ENCODE measurements around the gene APOBEC3H. TPM values are rescaled to one million over a fixed set of nuclear protein-coding genes. Genes with fewer than 3 reads are reported as not detected.

APOBEC3H gene
- total RNA-seq, 4 donors from 2014 or later: 0.67 TPM; not detected in 3

DNA sequence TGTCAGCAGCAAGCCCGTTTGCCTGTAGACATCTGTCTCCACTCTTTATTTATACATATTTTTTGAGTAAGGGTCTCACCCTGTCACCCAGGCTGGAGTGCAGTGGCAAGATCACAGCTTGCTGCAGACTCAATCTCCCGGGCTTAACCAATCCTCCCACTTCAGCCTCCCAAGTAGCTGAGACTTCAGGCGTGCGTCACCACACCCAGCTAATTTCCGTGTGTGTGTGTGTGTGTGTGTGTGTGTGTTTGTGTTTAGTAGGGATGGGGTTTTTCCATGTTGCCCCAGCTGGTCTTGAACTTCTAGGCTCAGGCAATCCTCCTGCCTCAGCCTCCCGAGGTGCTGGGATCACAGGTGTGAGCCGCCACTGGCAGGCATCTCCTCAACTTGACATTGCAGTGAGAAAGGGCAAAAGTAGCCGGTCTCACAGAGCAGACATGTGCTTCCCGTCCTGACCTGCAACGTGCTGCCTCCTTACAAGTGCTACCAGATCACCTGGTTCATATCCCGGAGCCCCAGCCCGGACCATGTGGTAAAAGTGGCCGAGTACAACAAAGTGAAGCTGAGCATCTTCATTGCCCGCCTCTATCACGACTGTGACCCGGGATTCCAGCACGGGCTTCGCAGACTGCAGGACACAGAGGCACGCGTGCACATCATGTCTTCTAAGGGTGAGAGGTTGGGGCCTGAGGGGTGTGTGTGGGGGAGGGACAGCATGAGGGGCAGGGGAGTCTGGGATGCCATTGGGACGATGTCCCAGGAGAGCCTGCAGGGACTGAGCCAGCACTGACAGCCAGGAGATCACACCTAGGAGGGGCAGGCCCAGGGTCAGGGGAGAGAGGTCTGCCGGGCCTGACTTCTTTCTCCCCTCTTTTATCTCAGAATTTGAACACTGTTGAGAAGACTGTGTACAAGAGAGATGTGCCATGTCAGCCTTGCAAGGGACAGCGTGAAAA is 5.6 kb upstream of the APOBEC3H start:
- Histone ChIP-seq H3K4me3 (replicated peaks in 1 of 3) (no peak overlapping the region), H3K4me1 (peaks cover 0 to 4% of the 10 kb centered on the region in 2 donors), H3K27me3 (no peaks in the 10 kb centered on the region), H3K9me3 (no peaks in the 10 kb centered on the region), H3K36me3 (no peaks in the 10 kb centered on the region), H3K27ac (no peak overlapping the region)
- no peak for DNase-seq
- WGBS, 2 donors: 75 to 85% methylated on average over 17 to 23 of the region's 23 CpGs
- TF ChIP-seq, protein P1, sequence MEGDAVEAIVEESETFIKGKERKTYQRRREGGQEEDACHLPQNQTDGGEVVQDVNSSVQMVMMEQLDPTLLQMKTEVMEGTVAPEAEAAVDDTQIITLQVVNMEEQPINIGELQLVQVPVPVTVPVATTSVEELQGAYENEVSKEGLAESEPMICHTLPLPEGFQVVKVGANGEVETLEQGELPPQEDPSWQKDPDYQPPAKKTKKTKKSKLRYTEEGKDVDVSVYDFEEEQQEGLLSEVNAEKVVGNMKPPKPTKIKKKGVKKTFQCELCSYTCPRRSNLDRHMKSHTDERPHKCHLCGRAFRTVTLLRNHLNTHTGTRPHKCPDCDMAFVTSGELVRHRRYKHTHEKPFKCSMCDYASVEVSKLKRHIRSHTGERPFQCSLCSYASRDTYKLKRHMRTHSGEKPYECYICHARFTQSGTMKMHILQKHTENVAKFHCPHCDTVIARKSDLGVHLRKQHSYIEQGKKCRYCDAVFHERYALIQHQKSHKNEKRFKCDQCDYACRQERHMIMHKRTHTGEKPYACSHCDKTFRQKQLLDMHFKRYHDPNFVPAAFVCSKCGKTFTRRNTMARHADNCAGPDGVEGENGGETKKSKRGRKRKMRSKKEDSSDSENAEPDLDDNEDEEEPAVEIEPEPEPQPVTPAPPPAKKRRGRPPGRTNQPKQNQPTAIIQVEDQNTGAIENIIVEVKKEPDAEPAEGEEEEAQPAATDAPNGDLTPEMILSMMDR (IDR thresholded peaks at IDR 0.05): no peak
- no peak for TF ChIP-seq POLR2A (IDR thresholded peaks at IDR 0.05)
- intact Hi-C loops (cut with DNase I): no loop called here

DNA sequence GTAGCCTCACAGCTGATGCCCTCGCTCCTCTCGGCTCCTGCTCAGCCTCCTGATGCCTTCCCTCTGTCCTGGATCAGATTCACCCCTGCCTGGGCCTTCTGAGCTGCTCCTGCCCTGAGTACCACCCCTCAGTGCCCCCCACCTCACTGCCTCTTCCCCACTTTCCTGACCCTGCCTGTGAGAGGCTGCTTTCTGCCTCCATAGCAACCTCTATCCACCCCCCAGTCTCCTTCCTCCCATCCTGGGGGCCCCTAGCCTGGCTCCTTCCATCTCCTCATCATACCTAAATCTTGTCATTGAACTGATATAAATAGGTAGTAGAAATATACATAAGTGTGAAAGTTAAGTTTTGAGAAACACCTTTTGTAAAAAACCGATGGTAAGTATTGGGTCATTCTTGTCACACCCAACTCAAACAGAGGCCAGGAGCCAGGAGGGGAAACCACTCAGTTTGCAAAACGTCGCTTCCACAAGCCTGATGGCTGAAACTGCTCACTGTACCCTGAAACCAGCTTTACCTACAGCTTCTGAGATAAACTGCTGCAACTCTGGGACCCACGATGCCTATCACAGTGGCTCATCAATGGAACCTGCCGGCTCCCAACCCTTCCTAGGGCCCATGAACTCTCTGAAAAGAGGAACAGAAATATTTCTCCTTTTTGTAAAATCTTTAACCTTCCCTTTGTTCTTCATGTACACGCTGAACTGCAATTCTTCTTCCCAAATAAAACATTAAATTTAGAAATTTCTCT is 4.8 kb upstream of the APOBEC3H start:
- intact Hi-C loops (cut with DNase I): no loop called here
- TF ChIP-seq, protein P1 (IDR thresholded peaks at IDR 0.05): no peak
- no peak for TF ChIP-seq POLR2A (IDR thresholded peaks at IDR 0.05)

DNA sequence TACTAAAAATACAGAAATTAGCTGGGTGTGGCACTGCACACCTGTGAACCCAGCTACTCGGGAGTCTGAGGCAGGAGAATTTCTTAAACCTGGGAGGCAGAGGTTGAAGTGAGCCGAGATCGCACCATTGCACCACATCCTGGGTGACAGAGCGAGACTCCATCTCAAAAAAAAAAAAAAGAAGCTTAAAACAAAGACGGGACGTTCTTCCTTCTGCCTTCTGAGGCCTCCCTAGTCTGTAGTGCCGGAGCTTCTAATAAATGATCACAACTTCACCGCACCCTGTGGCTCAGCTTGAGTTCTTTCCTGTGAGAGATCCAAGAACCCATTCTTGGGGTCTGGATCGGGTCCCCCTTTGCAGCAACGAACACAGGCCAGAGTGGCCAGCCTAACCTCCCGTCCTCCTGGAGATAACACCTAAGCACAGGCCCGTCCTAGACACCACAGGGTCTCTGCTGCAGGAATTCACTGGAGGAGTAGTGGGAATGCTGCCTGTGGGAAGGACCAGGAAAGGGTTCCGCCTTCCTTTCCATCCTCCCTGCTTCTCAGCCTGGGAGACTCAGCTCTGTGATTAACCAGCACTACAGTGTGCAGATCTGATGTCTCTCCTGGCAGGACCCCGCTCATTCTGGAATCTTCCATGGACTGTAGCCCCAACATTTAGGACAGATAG is 2.2 kb upstream of the APOBEC3H start:
- 90 to 92% methylated on average over 11 to 14 of the region's 14 CpGs for WGBS, 2 donors
- Histone ChIP-seq H3K4me1 (no peaks in the 10 kb centered on the region), H3K27me3 (no peaks in the 10 kb centered on the region), H3K36me3 (no peaks in the 10 kb centered on the region), H3K27ac (no peak overlapping the region), H3K4me3 (replicated peaks in 1 of 3) (no peak overlapping the region), H3K9me3 (no peaks in the 10 kb centered on the region)
- no peak for DNase-seq
- intact Hi-C loops (cut with DNase I): no loop called here
- no peak for TF ChIP-seq POLR2A (IDR thresholded peaks at IDR 0.05)
- TF ChIP-seq, protein P1 (IDR thresholded peaks at IDR 0.05): no peak

More for the DNA sequence above, 4.8 kb upstream of the APOBEC3H start:
- Histone ChIP-seq H3K27ac (no peak overlapping the region), H3K4me1 (peaks cover 0 to 4% of the 10 kb centered on the region in 2 donors), H3K36me3 (no peaks in the 10 kb centered on the region), H3K27me3 (no peaks in the 10 kb centered on the region), H3K4me3 (replicated peaks in 1 of 3) (no peak overlapping the region), H3K9me3 (no peaks in the 10 kb centered on the region)
- 71 to 79% methylated on average over 8 of the region's 8 CpGs for WGBS, 2 donors
- no peak for DNase-seq

DNA sequence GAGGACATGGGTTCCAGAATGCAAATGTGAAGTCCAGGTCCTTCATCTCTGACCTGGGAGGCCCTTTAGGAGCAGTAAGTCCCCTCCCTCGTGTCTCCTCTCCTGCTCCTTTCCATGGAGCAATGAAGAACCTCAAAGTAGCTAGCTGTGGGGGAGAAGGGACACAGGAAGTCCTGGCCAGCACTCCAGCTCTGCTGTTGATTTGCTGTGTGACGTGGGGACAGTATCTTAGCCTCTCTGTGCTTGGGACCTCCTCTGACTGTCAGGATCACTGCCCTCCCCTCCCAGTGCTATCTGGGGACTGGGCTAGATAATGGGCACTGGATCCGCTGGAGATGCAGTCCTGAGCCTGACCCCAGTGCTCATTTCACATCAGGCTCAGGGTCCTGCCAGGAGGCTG is 1.1 kb upstream of the APOBEC3H start:
- no peak overlapping the region for H3K27ac ChIP-seq
- 58 to 86% methylated on average over 2 to 3 of the region's 3 CpGs for WGBS, 2 donors

More for the DNA sequence above, 1.1 kb upstream of the APOBEC3H start:
- Histone ChIP-seq H3K27me3 (no peaks in the 10 kb centered on the region), H3K4me1 (peaks cover 0 to 4% of the 10 kb centered on the region in 2 donors), H3K9me3 (no peaks in the 10 kb centered on the region), H3K36me3 (no peaks in the 10 kb centered on the region), H3K4me3 (replicated peaks in 1 of 3) (no peak overlapping the region)
- no peak for DNase-seq
- intact Hi-C loops (cut with DNase I): no loop called here
- TF ChIP-seq POLR2A (IDR thresholded peaks at IDR 0.05): no peak
- TF ChIP-seq, protein P1 (IDR thresholded peaks at IDR 0.05): no peak

Measured in thyroid gland (tissue), 4 donors.